HG03060 (cell line): ENCODE data around the gene DMBT1.

ENCODE experiments used
- ATAC-seq: cut with Tn5 transposase; IDR thresholded peaks from one replicate; pipeline ENCODE4 v1.9.1; 2021; ENCODE audit warnings: low read depth, moderate number of reproducible peaks; ENCODE audit not compliant: unreplicated experiment

Gene DMBT1

GRCh38 chr10:122642726-122643605 lies 82.4 kb downstream of the DMBT1 start:
- no peak for ATAC-seq

DNA sequence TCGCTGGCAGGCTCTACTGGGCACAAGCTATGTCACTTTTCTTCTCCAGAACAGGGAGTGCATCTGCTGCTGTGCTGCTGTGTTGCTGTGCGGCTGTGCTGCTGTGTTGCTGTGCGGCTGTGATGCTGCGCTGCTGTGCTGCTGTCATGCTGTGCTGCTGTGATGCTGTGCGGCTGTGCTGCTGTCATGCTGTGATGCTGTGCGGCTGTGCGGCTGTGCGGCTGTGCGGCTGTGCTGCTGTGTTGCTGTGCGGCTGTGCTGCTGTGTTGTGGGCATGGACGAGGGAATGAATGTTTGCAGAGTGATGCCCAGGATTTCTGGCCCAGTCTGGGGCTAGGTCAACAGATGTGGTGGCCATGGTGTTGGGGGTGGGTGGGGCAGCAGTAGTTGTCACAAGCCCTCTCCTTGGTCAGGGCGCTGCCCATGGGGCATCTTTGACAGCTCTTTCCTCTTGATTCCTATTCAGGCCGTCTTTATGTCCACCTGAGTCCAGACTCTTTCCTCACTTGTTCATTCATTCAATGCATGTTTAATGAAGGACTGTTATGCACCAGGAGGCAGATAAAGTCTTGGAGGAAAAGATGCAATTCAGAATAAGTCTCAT lies 83.5 kb downstream of the DMBT1 start:
- ATAC-seq = no peak

GRCh38 chr10:122646511-122647382 lies 86.2 kb downstream of the DMBT1 start:
- no peak for ATAC-seq

DNA sequence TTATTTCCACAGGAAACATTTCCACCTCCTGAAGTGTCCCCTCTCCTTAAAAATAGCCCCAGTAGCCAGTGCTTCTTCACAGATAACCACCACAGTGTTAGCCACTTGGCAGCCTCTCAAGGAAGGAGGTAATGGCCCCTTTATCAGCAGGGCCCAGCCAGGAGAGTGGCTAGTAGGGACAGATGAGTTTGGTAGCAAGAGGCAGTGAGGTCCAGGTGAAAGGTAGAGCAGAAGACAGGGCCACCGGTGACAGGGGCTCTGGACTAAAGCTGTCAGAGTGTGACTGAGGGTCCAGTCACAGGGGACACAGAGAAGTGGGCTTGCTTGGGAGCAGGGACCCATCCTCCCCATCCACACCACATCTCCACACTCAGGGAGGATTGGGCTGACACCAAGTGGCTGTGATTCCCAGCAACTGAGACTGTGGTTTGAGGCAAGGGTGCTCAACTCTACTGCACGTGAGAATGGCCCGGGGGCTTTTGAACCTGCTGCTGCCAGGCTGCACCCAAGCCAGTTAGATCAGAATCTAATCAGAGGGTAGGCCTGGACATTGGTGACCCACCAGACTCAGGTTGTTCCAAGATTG lies 86.9 kb downstream of the DMBT1 start:
- no peak for ATAC-seq

- ATAC-seq = no peak
These were observed 88.3 kb downstream of the DMBT1 start for GRCh38 chr10:122648599-122649428.

DNA sequence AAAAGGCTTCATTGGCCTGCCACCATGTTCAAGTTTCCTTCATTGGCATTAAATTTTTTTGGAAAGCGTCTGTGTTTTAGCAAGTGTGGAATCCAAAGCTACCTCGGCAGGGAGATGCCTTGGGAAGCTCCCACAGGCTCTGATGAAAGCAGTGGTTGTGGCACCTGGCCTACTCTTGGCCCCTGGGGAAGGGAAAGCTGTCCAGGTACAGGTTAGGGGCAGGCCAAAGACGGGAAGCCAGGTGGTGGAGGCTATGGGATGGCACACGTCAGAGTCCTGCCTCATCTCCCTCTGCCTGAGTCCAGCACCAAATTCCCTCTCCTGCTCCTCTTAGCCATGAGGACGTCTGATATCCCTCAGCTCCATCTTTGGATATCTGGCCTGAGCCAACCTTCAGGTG lies 89.3 kb downstream of the DMBT1 start:
- no peak for ATAC-seq

DNA sequence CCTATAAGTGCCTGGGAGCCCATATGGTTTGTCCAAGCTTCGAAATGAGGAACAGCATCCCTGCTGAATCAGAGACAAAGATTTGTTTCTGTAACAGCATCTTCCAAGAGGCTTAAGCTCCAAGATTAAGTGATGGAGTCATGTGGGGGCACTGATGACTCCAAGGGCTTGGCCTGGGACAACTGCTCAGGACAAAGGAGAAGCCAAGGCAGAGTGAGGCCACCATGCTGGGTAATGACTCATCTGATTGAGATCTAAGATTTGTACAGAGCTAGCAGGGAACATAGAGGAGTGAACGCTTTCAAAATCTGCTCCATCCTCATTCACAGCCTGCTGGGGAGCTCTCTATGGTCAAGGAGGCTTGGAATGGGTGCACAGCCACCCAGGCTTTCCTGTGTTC lies 89.8 kb downstream of the DMBT1 start:
- no peak for ATAC-seq

DNA sequence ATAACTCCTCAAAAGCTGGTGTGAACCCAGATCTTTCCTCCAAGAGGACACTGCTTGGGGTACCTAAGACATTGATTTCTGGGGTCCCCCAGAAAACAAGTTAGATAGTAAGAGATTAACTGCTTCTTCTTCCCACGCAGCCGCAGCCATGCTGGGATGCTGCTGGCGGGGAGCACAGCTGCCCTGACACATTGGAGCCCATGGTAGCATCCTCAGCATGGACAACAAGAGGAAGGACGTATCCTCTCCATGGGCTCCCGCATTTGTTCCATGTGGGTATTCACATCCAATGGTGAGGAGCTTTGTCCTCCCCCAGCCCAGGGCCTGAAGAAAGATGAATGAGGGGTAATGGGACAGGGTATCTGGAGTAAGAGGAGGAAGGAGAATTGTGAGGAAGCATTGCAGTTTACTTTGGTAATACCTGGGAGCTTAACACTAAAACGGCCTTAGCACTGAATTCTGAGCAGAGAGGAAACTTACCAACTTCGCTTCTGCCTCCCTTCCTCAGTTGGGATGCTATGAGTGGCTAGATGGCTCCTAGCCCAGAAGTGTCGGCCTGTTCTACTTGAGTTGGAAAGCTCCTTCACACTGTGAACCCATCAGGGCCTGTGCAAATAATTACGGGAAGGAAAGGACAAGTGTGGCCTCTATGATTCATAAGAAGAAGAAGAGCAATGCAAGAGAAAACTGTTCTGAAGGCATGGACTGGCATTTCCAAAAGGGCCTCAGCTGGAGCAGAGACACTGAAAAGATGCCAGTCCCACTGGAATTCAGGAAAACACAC lies 95.2 kb downstream of the DMBT1 start:
- no peak for ATAC-seq

- ATAC-seq = no peak
These were observed 95.8 kb downstream of the DMBT1 start for GRCh38 chr10:122656308-122656705.

GRCh38 chr10:122656741-122657140 lies 96.2 kb downstream of the DMBT1 start:
- ATAC-seq = no peak

DNA sequence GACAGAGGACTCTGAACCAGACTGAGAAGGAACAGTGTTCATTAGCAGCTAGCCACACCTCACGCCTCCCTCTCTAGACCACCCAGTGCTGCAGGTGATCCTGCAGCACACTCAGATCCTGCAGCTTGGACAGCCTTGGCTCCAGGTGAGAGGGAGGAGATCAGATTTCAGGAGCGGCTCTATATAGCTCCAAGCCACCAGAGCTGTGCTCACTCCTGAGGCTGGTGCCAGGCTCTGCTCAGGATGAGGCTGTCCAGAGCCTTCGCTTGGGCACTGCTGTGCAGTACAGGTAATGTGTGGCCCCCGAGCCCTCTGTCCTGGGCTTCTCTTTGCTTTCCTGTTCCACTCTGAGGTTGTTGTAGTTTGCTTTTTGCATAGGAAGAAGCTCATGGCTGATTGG lies 96.7 kb downstream of the DMBT1 start:
- ATAC-seq = no peak

DNA sequence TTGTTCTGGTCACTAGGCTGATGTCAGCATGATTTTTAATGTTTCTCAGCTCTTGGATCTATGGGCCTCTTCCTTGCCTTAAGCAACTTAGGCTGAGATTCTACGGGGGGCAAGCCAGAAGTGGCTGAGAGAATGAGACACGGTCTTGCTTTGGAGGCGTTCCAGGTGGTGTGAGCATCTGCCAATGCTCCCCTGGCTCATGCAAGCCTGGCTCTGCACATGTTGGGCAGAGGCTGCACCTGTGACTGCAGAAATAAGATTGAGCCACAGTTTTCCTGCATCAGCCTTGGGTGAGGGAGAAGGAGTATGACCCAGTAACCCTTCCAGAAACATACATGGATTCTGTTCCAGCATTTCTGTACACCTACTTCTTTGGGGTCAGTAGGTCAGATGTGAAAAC lies 97.2 kb downstream of the DMBT1 start:
- ATAC-seq = no peak

- no peak for ATAC-seq
These were observed 97.9 kb downstream of the DMBT1 start for GRCh38 chr10:122658356-122659049.

DNA sequence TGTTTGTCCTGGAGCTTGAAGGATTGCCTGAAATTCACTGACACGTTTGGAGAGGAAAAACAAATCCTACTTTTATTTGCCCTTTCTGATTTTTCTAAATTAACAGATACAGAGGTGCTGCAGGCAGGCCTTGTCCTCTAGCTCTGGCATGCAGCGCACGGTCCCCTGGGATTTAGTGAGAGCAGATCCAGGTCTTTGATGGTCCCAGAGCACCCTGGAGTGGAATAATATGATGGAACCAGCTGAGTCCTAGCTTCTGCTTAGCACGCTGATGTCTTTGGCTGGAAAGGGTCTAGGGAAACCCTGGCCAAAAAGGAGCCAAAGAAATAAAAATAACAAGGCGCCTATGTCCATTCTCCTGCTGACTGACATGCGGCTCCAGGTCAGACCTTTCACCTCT lies 98.6 kb downstream of the DMBT1 start:
- no peak for ATAC-seq

DNA sequence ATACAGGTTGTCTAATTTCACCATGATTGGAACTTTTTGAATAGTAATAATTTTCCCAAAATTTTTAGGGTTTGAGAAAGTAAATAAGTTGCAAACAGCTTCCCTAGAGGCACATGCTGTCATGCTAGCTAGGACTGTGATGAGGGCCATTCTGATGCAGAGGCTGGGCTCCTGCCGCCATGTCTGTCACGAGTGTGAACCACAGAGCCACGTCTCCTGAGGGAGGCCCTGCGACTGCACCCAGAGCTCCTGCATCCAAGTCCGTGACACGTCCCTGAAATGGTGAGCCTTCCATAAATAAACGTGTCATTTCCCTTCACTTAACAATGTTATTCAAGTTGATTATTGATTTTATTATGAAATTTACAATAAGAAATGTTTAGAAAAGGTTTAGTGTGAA lies 99.1 kb downstream of the DMBT1 start:
- no peak for ATAC-seq

- ATAC-seq = no peak
These were observed 100.1 kb downstream of the DMBT1 start for GRCh38 chr10:122660696-122661095.

DNA sequence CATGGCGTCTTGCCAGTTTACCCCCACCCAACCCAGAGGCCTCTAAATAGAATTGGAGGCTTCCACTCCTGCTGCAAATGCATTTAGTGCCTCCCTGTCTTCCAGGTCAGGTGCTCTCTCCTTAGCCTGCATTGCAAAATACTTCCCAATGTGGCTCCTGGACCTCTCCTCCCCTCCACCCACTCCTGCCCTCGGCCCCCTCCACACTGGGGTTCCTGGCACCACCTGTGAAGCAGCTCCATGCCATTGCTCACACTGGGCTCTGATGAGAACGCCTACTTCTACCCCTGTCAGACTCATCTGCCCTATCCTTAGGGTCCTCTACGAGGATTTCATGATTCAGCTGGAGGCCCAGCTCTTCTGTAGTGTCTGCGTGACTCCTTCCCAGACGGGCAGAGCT lies 101.7 kb downstream of the DMBT1 start:
- no peak for ATAC-seq

- ATAC-seq = no peak
These were observed 103.1 kb downstream of the DMBT1 start for GRCh38 chr10:122663516-122664130.
